IPS DF 4.7 (cell line): ENCODE measurements around the gene RYR1.
"Not testable (repeated sequence)": the region's sequence is repeated elsewhere in the genome, so short reads cannot be mapped to it uniquely, and the experiment has no call there.

Source experiments
- DNase-seq: peaks from one replicate; pipeline ENCODE4 v3.0.0-alpha.2; 2013; ENCODE audit warnings: low spot score; ENCODE audit errors: extremely low read depth

The RYR1 gene

DNA sequence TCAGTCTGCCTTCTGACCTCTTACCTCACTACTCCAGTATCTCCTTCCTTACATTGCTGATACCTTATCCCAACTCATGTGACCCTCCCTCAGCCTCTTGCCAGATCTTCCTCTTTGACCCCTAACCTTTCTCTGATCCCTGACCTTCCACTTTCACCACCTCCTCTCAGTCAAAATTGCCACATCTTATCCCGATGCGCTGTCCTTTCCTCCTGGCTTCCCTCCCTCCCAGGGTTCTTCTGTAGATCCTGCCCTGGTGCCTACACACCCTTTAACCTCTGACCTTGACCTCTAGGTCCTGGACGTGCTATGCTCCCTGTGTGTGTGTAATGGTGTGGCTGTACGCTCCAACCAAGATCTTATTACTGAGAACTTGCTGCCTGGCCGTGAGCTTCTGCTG, 23.7 kb downstream of the RYR1 start:
- DNase-seq: no peak

DNA sequence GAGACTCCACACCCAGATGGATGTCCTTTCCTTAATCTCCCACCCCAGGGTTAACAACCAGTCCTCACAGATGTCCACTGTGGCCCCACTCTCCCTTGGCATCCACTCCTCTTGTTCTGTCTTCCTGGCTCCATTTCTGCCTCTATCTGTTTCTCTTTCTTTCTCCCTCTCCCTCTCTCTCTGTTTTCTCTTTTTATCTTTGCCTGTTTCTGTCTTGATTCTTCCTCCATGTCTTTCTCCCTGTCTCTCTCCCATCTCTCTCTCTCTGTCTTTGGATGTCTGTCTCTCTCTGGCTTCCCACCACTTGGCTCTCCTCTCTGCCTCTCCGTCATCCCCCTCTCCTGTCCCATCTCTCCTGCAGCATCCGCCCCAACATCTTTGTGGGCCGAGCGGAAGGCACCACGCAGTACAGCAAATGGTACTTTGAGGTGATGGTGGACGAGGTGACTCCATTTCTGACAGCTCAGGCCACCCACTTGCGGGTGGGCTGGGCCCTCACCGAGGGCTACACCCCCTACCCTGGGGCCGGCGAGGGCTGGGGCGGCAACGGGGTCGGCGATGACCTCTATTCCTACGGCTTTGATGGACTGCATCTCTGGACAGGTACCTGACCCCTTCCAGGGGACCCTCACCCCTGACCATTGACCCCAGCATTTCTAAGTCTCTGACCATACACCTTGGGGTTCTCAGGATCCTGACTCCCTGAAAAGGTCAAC, 24.4 kb downstream of the RYR1 start:
- DNase-seq: no peak

DNA sequence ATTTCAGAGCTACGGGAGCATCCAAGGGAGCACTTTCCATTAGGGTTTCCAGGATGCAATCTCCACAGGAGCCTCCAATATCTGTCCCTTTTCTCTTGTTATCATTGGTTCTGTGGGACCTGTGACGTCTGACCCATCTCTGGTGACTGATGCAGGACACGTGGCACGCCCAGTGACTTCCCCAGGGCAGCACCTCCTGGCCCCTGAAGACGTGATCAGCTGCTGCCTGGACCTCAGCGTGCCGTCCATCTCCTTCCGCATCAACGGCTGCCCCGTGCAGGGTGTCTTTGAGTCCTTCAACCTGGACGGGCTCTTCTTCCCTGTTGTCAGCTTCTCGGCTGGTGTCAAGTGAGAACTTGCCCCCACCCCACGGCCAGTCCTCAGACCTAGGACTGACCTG, 25.5 kb downstream of the RYR1 start:
- DNase-seq: no peak

DNA sequence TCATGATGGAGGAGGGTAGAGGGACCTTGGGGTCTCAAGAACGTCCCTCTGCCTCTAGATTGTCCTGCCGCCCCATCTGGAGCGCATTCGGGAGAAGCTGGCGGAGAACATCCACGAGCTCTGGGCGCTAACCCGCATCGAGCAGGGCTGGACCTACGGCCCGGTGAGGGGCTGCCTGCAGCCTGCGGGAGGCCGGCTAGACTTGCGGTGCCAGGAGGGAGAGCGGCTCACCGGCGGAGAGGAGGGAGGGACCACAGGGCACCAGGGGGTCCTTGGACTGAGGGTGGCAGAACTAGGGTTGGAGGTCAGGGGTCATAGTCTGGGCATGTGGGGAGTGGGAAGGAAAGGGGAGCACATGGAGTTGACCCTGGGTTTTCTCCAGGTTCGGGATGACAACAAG, 29.9 kb downstream of the RYR1 start:
- no peak for DNase-seq

DNA sequence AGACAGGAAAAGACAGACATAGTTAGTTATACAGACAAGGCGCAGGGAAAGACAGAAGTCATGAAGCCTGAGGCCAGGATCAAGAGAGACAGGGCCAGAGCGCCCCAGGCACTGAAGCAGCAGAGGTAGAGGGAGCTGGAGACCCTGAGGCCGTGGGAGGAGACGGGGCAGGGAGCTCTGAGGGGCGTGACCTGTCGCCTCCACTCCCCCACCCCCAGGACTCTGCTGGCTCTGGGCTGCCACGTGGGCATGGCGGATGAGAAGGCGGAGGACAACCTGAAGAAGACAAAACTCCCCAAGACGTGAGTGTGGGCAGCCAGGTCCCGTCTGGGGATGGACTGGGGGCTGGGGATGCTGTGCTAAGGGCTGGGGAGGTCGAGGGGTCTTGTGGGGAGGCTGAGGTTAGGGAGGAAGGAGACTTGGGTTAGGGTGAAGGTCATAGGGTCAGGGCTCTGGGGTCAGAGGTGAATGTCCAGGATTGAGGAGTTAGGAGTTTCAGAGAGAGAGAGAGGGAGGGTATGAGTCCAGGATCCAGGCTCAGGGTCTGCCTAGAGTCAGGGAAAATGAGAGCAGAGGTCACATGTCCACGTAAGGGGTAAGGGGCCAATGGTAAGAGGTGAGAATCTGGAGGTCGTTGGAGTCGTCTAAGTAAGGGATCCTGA, 31.1 kb downstream of the RYR1 start:
- no peak for DNase-seq

DNA sequence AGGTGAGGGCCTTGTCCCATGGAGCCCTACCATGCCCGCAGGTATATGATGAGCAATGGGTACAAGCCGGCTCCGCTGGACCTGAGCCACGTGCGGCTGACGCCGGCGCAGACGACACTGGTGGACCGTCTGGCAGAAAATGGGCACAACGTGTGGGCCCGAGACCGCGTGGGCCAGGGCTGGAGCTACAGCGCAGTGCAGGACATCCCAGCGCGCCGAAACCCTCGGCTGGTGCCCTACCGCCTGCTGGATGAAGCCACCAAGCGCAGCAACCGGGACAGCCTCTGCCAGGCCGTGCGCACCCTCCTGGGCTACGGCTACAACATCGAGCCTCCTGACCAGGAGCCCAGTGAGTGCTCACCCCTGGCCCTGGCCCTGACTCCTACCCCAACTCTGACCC, 32.6 kb downstream of the RYR1 start:
- DNase-seq: no peak

DNA sequence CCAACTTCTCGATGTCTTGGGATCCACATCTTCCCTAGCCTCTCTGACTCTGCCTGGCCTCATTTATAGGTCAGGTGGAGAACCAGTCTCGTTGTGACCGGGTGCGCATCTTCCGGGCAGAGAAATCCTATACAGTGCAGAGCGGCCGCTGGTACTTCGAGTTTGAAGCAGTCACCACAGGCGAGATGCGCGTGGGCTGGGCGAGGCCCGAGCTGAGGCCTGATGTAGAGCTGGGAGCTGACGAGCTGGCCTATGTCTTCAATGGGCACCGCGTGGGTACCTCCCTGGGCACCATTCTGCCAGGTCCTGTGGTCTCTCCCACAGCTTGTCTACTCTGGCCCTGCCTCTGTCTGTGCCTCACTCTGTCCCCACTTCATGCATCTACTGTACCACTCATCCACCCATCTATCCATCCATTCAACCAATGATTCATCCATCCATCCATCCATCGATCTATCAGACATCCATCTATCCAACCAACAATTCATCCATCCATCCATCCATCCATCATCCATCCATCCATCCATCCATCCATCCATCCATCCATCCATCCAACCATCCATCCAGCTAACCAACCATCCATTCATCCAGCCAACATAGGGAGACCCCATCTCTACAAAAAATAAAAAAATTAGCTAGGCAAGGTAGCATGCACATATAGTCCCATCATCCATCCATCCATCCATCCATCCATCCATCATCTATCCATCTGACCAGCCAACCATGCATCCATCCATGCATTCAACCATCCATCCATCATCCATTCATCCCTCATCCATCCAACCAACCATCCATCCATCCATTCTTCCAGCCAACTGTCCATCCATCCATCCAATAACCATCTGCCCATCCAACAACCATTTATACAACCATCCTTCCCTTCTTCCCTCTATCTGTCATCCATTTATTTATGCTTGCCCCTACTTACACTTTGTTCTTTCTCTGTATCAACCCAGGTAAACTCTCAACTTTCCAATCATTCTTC, 34.3 kb downstream of the RYR1 start:
- no peak for DNase-seq

DNA sequence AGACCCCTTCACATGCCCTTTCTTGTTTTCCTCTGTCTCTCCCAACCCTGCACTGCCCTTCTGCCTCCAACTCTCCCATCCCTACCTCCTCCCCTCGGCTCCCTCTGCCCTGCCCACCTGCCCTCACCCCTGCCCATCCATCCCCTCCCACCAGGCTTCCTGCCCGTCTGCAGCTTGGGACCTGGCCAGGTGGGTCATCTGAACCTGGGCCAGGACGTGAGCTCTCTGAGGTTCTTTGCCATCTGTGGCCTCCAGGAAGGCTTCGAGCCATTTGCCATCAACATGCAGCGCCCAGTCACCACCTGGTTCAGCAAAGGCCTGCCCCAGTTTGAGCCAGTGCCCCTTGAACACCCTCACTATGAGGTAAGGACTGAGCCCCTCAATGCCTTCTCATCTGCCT, 35.7 kb downstream of the RYR1 start:
- DNase-seq: no peak

DNA sequence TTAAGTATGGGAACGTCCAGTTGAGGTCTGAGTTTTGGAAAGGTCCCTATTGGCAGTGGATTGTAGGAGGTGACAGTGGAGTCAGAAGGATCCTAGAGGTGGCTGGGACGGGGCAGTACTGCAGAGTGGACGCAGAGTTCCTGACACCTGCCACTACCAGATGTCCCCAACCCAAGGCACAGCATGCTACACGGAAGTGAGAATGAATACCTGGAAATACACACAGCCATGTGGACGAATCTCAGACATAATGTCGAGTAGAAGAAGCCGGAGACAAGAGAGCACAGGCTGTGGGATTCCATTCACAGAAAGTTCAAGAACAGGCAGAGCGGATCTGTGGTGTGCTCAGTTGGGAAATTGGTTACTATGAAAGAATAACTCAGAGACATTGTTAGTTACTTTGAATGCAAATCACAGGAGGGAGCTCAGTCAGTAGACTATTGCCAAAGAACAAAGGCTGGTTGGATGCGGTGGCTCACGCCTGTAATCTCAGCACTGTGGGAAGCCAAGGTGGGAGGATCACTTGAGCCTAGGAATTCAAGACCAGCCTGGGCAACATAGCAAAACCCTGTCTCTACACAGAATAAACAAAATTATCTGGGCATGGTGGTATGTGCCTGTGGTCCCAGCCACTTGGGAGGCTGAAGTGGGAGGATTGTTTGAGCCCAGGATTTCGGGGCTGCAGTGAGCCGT, 37.4 kb downstream of the RYR1 start:
- DNase-seq: no peak

DNA sequence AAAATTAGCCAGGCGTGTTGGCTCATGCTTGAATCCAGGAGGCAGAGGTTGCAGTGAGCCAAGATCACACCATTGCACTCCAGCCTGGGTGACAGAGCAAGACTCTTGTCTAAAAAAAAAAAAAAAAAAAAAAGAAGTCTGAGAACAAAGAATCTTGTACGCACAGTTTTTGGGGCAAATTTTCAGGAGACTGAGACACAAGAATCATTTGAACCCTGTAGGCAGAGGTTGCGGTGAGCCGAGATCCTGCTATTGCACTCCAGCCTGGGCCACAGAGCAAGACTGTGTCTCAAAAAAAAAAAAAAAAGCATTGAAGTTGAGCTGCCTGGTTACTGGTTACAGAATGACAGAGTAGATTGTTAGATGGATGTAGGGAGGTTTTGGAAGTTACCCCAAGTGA, 39.2 kb downstream of the RYR1 start:
- DNase-seq: not testable (repeated sequence)

DNA sequence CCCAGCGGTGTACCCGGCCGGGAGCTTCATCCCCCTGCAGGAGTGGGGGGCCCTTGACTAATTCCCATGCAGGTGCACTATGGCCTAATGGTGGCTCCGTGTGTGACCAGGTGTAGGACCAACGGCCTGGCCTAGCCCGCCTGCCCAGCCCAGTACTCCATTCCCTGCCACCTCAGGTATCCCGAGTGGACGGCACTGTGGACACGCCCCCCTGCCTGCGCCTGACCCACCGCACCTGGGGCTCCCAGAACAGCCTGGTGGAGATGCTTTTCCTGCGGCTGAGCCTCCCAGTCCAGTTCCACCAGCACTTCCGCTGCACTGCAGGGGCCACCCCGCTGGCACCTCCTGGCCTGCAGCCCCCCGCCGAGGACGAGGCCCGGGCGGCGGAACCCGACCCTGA, 39.7 kb downstream of the RYR1 start:
- DNase-seq: no peak

DNA sequence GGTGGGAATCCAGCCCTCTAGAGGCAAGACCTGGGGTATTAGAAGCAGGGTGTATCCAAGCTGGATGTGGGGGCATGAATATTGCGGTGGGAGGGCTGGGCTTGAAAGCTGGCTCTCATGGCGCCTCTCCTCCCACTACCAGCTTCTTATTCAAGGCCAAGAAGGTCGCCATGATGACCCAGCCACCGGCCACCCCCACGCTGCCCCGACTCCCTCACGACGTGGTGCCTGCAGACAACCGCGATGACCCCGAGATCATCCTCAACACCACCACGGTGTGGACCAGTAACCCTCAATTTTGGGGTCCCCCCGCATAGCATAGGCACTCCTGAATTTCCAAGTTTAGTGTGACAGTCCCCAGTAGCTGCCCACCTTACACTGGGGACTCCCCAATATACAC, 41.7 kb downstream of the RYR1 start:
- DNase-seq: no peak

DNA sequence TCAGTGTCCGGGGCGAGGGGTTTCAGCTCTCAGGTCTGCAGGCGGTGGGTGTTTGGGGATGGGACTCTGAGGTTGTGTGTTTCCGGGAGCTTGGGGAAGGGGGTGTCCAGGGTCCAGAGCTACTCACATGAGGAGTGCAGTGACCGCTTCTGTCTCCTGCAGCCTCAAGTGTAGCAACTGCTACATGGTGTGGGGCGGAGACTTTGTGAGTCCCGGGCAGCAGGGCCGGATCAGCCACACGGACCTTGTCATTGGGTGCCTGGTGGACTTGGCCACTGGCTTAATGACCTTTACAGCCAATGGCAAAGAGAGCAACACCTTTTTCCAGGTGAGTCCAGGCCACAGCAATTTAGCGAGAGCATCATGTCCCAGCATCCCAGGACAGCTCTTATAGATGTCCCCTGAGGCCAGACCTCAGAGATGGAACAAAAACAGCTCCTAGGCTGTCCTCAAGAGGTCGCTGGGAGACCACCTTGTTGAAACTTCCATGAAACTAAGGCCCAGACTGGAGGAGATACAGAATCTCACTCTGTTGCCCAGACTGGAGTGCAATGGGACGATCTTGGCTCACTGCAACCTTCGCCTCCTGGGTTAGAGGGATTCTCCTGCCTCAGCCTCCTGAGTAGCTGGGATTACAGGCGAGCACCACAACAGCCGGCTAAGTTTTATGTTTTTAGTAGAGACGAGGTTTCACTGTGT, 44.9 kb downstream of the RYR1 start:
- DNase-seq: no peak

DNA sequence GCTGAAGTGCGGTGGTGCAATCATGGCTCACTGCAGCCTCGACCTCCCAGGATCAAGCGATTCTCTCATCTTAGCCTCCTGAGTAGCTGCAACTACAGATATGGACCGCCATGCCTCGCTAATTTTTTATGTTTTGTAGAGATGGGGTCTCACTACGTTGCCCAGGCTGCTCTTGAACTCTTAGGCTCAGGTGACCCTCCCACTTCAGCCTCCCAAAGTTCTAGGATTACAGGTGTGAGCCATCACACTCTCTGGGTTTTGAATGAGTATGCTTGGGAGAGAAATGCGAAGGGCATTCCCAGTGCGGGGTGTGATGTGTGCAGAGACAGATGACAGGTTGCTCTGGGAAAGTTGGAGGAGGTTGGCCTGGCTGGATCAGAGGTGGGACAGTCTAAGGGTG, 49.0 kb downstream of the RYR1 start:
- DNase-seq: no peak

DNA sequence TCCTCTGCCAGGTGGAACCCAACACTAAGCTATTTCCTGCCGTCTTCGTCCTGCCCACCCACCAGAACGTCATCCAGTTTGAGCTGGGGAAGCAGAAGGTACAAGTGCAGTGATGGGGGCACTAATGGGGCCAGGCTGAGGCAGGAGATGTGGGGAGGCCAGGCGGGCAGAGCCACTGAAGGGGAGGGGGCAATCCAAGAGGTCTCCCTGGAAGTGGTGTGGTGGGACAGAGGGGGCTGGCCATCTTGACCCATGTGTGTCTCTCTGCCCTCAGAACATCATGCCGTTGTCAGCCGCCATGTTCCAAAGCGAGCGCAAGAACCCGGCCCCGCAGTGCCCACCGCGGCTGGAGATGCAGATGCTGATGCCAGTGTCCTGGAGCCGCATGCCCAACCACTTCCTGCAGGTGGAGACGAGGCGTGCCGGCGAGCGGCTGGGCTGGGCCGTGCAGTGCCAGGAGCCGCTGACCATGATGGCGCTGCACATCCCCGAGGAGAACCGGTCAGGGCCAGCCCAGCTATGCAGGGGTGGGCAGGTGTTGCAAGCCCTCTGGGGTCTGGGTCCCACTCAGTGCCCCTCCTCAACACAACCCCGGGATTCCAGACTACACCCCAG, 49.6 kb downstream of the RYR1 start:
- DNase-seq: no peak

DNA sequence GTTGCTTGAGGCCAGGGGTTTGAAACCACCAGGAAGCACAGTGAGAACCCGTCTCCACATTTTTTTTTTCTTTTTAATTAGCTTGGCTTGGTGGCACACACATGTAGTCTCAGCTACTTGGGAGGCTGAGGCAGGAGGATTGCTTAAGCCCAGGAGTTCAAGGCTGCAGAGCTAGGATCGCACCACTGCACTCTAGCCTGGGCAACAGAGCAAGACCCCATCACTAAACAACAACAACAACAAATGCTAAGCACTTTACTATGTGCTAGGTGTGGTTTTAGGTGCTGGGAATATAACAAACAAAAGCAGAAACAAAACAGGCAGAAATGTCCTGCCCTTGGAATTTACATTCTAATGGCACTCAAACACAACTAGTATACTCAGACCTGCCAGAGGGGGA, 51.3 kb downstream of the RYR1 start:
- DNase-seq: no peak

DNA sequence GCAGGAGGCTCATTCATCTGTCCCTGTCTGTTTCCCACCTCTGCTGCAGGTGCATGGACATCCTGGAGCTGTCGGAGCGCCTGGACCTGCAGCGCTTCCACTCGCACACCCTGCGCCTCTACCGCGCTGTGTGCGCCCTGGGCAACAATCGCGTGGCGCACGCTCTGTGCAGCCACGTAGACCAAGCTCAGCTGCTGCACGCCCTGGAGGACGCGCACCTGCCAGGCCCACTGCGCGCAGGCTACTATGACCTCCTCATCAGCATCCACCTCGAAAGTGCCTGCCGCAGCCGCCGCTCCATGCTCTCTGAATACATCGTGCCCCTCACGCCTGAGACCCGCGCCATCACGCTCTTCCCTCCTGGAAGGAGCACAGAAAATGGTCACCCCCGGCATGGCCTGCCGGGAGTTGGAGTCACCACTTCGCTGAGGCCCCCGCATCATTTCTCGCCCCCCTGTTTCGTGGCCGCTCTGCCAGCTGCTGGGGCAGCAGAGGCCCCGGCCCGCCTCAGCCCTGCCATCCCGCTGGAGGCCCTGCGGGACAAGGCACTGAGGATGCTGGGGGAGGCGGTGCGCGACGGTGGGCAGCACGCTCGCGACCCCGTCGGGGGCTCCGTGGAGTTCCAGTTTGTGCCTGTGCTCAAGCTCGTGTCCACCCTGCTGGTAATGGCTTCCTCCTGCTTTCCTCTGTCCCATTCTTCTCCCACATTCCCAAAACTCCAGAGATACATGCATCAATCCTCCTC, 52.2 kb downstream of the RYR1 start:
- no peak for DNase-seq

DNA sequence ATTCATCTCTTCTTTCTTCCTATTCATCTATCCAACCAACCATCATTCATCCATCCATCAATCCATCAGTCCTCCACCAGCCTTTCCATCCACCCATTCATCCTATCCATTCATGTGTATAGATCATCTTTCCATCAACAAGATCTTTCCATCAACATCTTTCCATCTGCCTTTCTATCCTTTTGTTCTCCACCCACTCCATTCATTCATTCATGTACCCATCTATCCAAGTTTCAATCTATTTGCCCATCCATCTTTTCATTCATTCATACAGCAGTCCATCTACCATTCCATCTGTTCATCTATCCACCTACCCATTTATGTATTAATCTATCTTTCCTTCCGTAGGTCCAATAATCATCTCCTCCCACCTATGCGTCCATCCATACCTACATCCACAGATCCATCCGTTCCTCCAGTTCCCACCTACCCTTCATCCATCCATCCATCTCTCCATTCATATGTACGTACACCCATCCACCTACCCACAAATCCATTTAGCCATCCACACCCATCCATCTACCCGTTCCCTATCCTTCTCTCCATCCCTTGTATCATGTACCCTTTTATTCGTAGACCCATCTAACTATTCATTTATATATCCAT, 53.3 kb downstream of the RYR1 start:
- no peak for DNase-seq

DNA sequence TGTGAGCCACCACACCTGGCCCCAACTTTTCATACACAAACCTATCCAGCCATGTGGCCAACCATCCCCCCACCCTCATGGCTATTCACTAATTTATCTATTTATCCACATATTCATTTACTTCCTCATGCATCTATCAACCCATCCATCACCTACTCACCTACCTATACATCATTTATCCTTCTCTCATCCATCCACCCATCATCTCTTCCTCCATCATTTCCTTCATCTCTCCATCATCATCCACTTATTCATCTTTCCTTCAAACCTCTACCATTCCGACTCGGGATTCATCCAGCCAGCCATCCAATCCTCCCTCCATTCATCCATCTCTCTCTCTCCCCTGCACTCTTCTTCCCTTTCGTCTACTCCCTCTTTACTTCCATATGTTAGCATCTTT, 54.6 kb downstream of the RYR1 start:
- no peak for DNase-seq
